ENCODE measurements around the gene SCARF2.

The SCARF2 gene

GRCh38 chr22:20441631-20442484 is 4.2 kb upstream of the SCARF2 start:
- H3K4me3 ChIP-seq (ENCODE audit: low read length), result no peak overlapping the region
- no peak for TF ChIP-seq CTCF (IDR thresholded peaks at IDR 0.05; ENCODE audit: insufficient read depth, low read depth, low read length, missing control alignments)
- DNase-seq (ENCODE audit: low read depth), result no peak

GRCh38 chr22:20440637-20441591 is 3.3 kb upstream of the SCARF2 start:
- no peak overlapping the region for H3K4me3 ChIP-seq (ENCODE audit: low read length)
- TF ChIP-seq CTCF (IDR thresholded peaks at IDR 0.05; ENCODE audit: insufficient read depth, low read depth, low read length, missing control alignments), result no peak
- DNase-seq (ENCODE audit: low read depth), result no peak

- DNase-seq (ENCODE audit: low read depth), result no peak
- no peak for TF ChIP-seq CTCF (IDR thresholded peaks at IDR 0.05; ENCODE audit: insufficient read depth, low read depth, low read length, missing control alignments)
Measured at GRCh38 chr22:20439928-20440575, 2.4 kb upstream of the SCARF2 start.

GRCh38 chr22:20439556-20439927 is 1.9 kb upstream of the SCARF2 start:
- no peak overlapping the region for H3K4me3 ChIP-seq (ENCODE audit: low read length)
- no peak for DNase-seq (ENCODE audit: low read depth)
- no peak for TF ChIP-seq CTCF (IDR thresholded peaks at IDR 0.05; ENCODE audit: insufficient read depth, low read depth, low read length, missing control alignments)

More at GRCh38 chr22:20439928-20440575, 2.4 kb upstream of the SCARF2 start:
- H3K4me3 ChIP-seq (ENCODE audit: low read length), result no peak overlapping the region

GRCh38 chr22:20438678-20439492 is 1.3 kb upstream of the SCARF2 start:
- H3K4me3 ChIP-seq (ENCODE audit: low read length), result no peak overlapping the region
- no peak for DNase-seq (ENCODE audit: low read depth)
- no peak for TF ChIP-seq CTCF (IDR thresholded peaks at IDR 0.05; ENCODE audit: insufficient read depth, low read depth, low read length, missing control alignments)

GRCh38 chr22:20438427-20438677 is 727 bp upstream of the SCARF2 start:
- no peak for DNase-seq (ENCODE audit: low read depth)
- no peak for TF ChIP-seq CTCF (IDR thresholded peaks at IDR 0.05; ENCODE audit: insufficient read depth, low read depth, low read length, missing control alignments)
- no peak overlapping the region for H3K4me3 ChIP-seq (ENCODE audit: low read length)

All from epithelial cell of esophagus (primary cell).